Naive thymus-derived CD4-positive, alpha-beta T cell (primary cell): ENCODE data around the gene NSD2. TPM values are rescaled to one million over a fixed set of nuclear protein-coding genes. Genes with fewer than 3 reads are reported as not detected.
A peak's percentile ranks its signal among the peaks of the same experiment; 100 is the strongest.

Experiments
- ATAC-seq: fragments of 150-1000 bp; cut with Tn5 transposase; 2 replicates; pipeline ENCODE4 v1.10.0; 2021; ENCODE audit warnings: mild to moderate bottlenecking, moderate library complexity
- CTCF ChIA-PET: fragments of 350-600 bp; sonication (Branson Sonifier 250); formaldehyde crosslinking; loops from one replicate; lab custom pipeline; 2021; ENCODE audit warnings: antibody characterized with exemption; lab: Charles Lee
- POLR2A ChIA-PET: fragments of 350-600 bp; sonication (Branson Sonifier 250); formaldehyde crosslinking; loops from one replicate; lab custom pipeline; 2021; ENCODE audit warnings: antibody characterized with exemption, inconsistent platforms; lab: Charles Lee
- DNase-seq, 9 donors: peaks; one replicate each; pipeline versions ENCODE4 v3.0.0 to v3.0.0-alpha.2; 2020 to 2022; ENCODE audit warnings: mixed read lengths in 1 of 9
- H3K27ac ChIP-seq: one replicate; pipeline ENCODE4 v1.7.0; 2013; ENCODE audit warnings: mild to moderate bottlenecking, low read depth, low read length, moderate library complexity
- H3K27me3 ChIP-seq, 2 donors: one replicate each; pipeline ENCODE4 v1.7.0; 2013; ENCODE audit warnings: low read length in 2 of 2, mild to moderate bottlenecking in 2 of 2, moderate library complexity in 2 of 2; ENCODE audit not compliant: control insufficient read depth in 2 of 2, insufficient read depth in 2 of 2
- H3K36me3 ChIP-seq, 3 experiments: 1 replicate in 2 of 3; 2 replicates in 1 of 3; pipeline ENCODE4 v1.7.0; 2013; ENCODE audit warnings: low read length in 3 of 3, mild to moderate bottlenecking in 3 of 3, moderate library complexity in 1 of 3; ENCODE audit not compliant: insufficient read depth in 3 of 3, control insufficient read depth in 2 of 3
- H3K4me1 ChIP-seq, 2 donors: one replicate each; pipeline ENCODE4 v1.7.0; 2013; ENCODE audit warnings: low read length in 2 of 2, mild to moderate bottlenecking in 2 of 2, moderate library complexity in 1 of 2; ENCODE audit not compliant: control insufficient read depth in 2 of 2, insufficient read depth in 2 of 2
- H3K4me3 ChIP-seq: 2 replicates; pipeline ENCODE4 v1.7.0; 2013; ENCODE audit warnings: mild to moderate bottlenecking, low read length
- H3K9me3 ChIP-seq, 3 experiments: 1 replicate in 2 of 3; 2 replicates in 1 of 3; pipeline ENCODE4 v1.7.0; 2013; ENCODE audit warnings: low read length in 3 of 3; ENCODE audit not compliant: control insufficient read depth in 2 of 3
- H3K27ac Mint-ChIP-seq, 9 donors: one replicate each; pipeline ENCODE4 v1.8.0; 2020 to 2022; ENCODE audit warnings: mixed read lengths in 9 of 9, mild to moderate bottlenecking in 8 of 9, moderate library complexity in 5 of 9, inconsistent platforms in 2 of 9
- H3K27me3 Mint-ChIP-seq, 5 donors: one replicate each; pipeline ENCODE4 v1.8.0; 2021 to 2022; ENCODE audit warnings: mixed read lengths in 5 of 5, mild to moderate bottlenecking in 1 of 5
- H3K36me3 Mint-ChIP-seq, 5 donors: one replicate each; pipeline ENCODE4 v1.8.0; 2020 to 2022; ENCODE audit warnings: mixed read lengths in 5 of 5, mild to moderate bottlenecking in 3 of 5, inconsistent platforms in 1 of 5
- H3K4me1 Mint-ChIP-seq, 7 donors: one replicate each; pipeline ENCODE4 v1.8.0; 2020 to 2022; ENCODE audit warnings: mixed read lengths in 7 of 7, mild to moderate bottlenecking in 3 of 7, inconsistent platforms in 1 of 7
- H3K4me3 Mint-ChIP-seq, 10 donors: one replicate each; pipeline ENCODE4 v1.8.0; 2020 to 2022; ENCODE audit warnings: mild to moderate bottlenecking in 10 of 10, mixed read lengths in 10 of 10, moderate library complexity in 6 of 10, inconsistent platforms in 2 of 10
- H3K9me3 Mint-ChIP-seq, 11 donors: one replicate each; pipeline ENCODE4 v1.8.0; 2020 to 2022; ENCODE audit warnings: mixed read lengths in 11 of 11, mild to moderate bottlenecking in 4 of 11, inconsistent platforms in 1 of 11, moderate library complexity in 1 of 11
- intact Hi-C, 2 donors: fragments of 100-400 bp; cut with micrococcal nuclease; formaldehyde crosslinking; loops; one replicate each; pipeline ENCODE4 v1.15.1; 2023
- polyA plus RNA-seq, 2 donors: library from polyadenylated mRNA; unstranded; fragments of 300-500 nt; fragmentation: Illumina TruSeq; gene quantifications; one replicate each; pipeline ENCODE4 v1.2.3, GENCODE V29; 2021
- total RNA-seq, 6 experiments: library from RNA in 5 of 6; stranded (reverse) in 5 of 6; gene quantifications; 1 replicate in 5 of 6; 2 replicates in 1 of 6; pipeline ENCODE4 v1.2.3 and lab custom pipeline; 2021 to 2026

The NSD2 gene
- total and polyA plus RNA-seq, 7 experiments from 2014 or later, result 2.7 to 207 (median 37.3) TPM

DNA sequence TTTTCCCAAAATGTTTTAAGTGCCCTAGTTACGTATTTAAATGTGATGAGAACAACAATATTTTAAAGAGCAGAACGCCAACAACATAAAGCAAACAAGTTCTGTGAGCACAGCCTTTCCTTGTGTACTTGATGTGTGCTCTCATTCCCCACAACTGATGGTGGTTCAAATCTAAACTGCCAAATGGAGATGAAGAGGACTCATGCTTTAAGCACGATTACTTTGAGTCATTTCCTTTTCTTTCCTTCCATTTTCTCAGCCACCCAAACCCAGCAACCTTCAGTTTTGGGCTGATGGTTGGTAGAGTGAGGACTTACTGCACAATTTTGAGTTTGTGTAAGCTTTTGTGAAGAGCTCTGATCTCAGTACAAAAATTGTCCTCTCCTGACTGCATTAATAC is 1.7 kb downstream of the NSD2 start:
- H3K4me3 Mint-ChIP-seq, result peak overlapping the region; percentile 83 to 98 (median 88)
- Histone ChIP-seq H3K27me3 (no peaks in the 10 kb centered on the region), H3K4me3 (peak overlapping the region; percentile 61), H3K36me3 (peaks cover 0 to 3% (median 0%) of the 10 kb centered on the region in 3 experiments), H3K4me1 (peaks cover 15 to 20% of the 10 kb centered on the region in 2 donors), H3K9me3 (no peaks in the 10 kb centered on the region), H3K27ac (peak overlapping the region; percentile 71)
- no peaks in the 10 kb centered on the region for H3K27me3 Mint-ChIP-seq
- POLR2A ChIA-PET, result interaction anchor here (0.9 to 2.7 kb wide), 4 partner anchors 11 to 161 kb away, joined by 3 to 13 read pairs (median 6); partner anchors contain the start of genes LETM1 and SLBP
- peaks cover 0 to 5% (median 0%) of the 10 kb centered on the region in 11 donors for H3K9me3 Mint-ChIP-seq
- no peak for ATAC-seq
- H3K36me3 Mint-ChIP-seq, result peaks cover 0 to 18% (median 0%) of the 10 kb centered on the region in 5 donors
- CTCF ChIA-PET, result interaction anchor here (1.0 kb wide), 1 partner anchor 25 kb away, joined by 4 read pairs; no protein-coding TSS in a partner anchor
- intact Hi-C loops, result loop anchor here (1.0 to 5.0 kb wide), 6 partner anchors 14 to 544 kb away; partner anchors contain the start of genes CFAP99 (in 1 of the 2), MXD4 (in 1 of the 2), UVSSA (in 1 of the 2) and ZFYVE28 (in 1 of the 2)
- peak in 3 of 9 donors; percentile 14 to 44 (median 16) for DNase-seq
- peak overlapping the region; percentile 81 to 95 (median 92) for H3K27ac Mint-ChIP-seq
- H3K4me1 Mint-ChIP-seq, result peaks cover 10 to 51% (median 42%) of the 10 kb centered on the region in 7 donors

- peaks cover 0 to 5% (median 0%) of the 10 kb centered on the region in 11 donors for H3K9me3 Mint-ChIP-seq
- peak overlapping the region; percentile 81 to 95 (median 92) for H3K27ac Mint-ChIP-seq
- no peaks in the 10 kb centered on the region for H3K27me3 Mint-ChIP-seq
- Histone ChIP-seq H3K4me3 (peak overlapping the region; percentile 61), H3K27me3 (no peaks in the 10 kb centered on the region), H3K36me3 (peaks cover 0 to 3% (median 0%) of the 10 kb centered on the region in 3 experiments), H3K9me3 (no peaks in the 10 kb centered on the region), H3K4me1 (peaks cover 15 to 20% of the 10 kb centered on the region in 2 donors), H3K27ac (no peak overlapping the region)
- ATAC-seq (no peak), DNase-seq (no peak)
- peak overlapping the region in 7 of 10 donors; percentile 83 to 98 (median 89) for H3K4me3 Mint-ChIP-seq
- intact Hi-C loops, result loop anchor here (1.0 to 5.0 kb wide), 6 partner anchors 14 to 544 kb away; partner anchors contain the start of genes CFAP99 (in 1 of the 2), MXD4 (in 1 of the 2), UVSSA (in 1 of the 2) and ZFYVE28 (in 1 of the 2)
- H3K4me1 Mint-ChIP-seq, result peaks cover 11 to 51% (median 42%) of the 10 kb centered on the region in 7 donors
- ChIA-PET CTCF (no interaction called here), POLR2A (interaction anchor here (0.6 to 2.7 kb wide), 3 partner anchors 12 to 543 kb away, joined by 3 to 13 read pairs (median 5); partner anchors contain the start of gene LETM1)
- H3K36me3 Mint-ChIP-seq, result peaks cover 0 to 18% (median 0%) of the 10 kb centered on the region in 5 donors
These were observed 2.1 kb downstream of the NSD2 start for GRCh38 chr4:1873291-1873690.

DNA sequence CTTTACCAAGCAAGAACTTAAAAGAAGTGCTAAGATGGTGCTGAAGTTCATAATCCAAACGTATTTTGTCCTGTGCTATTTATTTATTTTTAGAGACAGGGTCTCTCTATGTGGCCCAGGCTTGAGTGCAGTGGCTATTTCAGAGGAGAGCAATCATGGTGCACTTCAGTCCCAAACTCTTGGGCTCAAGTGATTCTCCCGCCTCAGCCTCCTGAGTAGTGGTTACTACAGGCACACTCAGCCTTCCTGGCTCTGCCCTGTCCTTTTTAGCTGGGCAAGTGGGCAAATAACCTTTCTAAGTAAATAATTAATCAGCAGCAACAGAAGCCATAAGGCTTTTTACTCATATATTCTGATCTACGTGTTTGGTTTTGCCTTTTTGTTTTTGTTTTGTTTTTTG is 2.6 kb downstream of the NSD2 start:
- POLR2A ChIA-PET, result interaction anchor here (0.6 to 2.7 kb wide), 3 partner anchors 12 to 544 kb away, joined by 3 to 13 read pairs (median 5); partner anchors contain the start of gene LETM1
- Histone ChIP-seq H3K27ac (no peak overlapping the region), H3K36me3 (peaks cover 0 to 3% (median 0%) of the 10 kb centered on the region in 3 experiments), H3K27me3 (no peaks in the 10 kb centered on the region), H3K9me3 (no peaks in the 10 kb centered on the region), H3K4me1 (peaks cover 15 to 20% of the 10 kb centered on the region in 2 donors), H3K4me3 (no peak overlapping the region)
- ATAC-seq (no peak), DNase-seq (no peak)
- H3K4me1 Mint-ChIP-seq, result peaks cover 15 to 56% (median 46%) of the 10 kb centered on the region in 7 donors
- intact Hi-C loops, result loop anchor here (1.0 to 5.0 kb wide), 6 partner anchors 13 to 544 kb away; partner anchors contain the start of genes CFAP99 (in 1 of the 2), MXD4 (in 1 of the 2), UVSSA (in 1 of the 2) and ZFYVE28 (in 1 of the 2)
- CTCF ChIA-PET, result no interaction called here
- H3K27ac Mint-ChIP-seq, result peak overlapping the region in 5 of 9 donors; percentile 0 to 95 (median 63)
- H3K4me3 Mint-ChIP-seq, result peak overlapping the region in 4 of 10 donors; percentile 9 to 98 (median 62)
- peaks cover 0 to 23% (median 0%) of the 10 kb centered on the region in 5 donors for H3K36me3 Mint-ChIP-seq
- no peaks in the 10 kb centered on the region for H3K27me3 Mint-ChIP-seq
- peaks cover 0 to 5% (median 0%) of the 10 kb centered on the region in 11 donors for H3K9me3 Mint-ChIP-seq

DNA sequence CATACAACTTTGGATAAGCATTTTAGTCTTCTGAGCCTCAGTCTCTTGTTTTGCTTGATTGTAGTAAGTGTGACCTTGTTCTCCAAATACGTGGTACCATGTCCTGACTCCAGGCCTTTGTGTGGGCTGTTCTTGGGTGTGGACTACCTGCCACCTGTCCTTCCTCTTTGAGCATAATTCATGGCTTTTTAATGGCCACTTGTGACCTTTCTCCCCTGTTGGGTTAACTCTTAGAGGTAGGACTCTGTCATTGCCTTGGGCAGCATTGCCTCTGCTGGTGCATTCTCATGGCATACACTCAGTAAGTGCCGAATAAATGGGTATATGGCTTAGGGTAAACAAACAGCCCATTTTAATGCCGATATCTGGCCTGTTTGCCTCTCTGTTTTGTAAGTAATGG is 3.0 kb downstream of the NSD2 start:
- H3K36me3 Mint-ChIP-seq, result peaks cover 0 to 25% (median 0%) of the 10 kb centered on the region in 5 donors
- peak overlapping the region in 2 of 10 donors; percentile 91 to 98 for H3K4me3 Mint-ChIP-seq
- H3K27ac Mint-ChIP-seq, result peak overlapping the region in 5 of 9 donors; percentile 0 to 81 (median 63)
- ATAC-seq (no peak), DNase-seq (no peak)
- intact Hi-C loops, result loop anchor here in 1 of 2 donors (5.0 kb wide), 3 partner anchors 388 to 543 kb away; partner anchors contain the start of genes CFAP99, MXD4, UVSSA and ZFYVE28
- peaks cover 0 to 3% (median 0%) of the 10 kb centered on the region in 3 experiments for H3K36me3 ChIP-seq
- H3K27ac ChIP-seq, result no peak overlapping the region
- CTCF ChIA-PET, result interaction anchor here (3.7 kb wide), 1 partner anchor 25 kb away, joined by 8 read pairs; no protein-coding TSS in a partner anchor
- POLR2A ChIA-PET, result interaction anchor here (0.8 to 2.7 kb wide), 3 partner anchors 12 to 27 kb away, joined by 3 to 13 read pairs (median 5); partner anchors contain the start of gene LETM1
- H3K4me1 ChIP-seq, result peaks cover 15 to 20% of the 10 kb centered on the region in 2 donors
- H3K9me3 Mint-ChIP-seq, result peaks cover 0 to 5% (median 0%) of the 10 kb centered on the region in 11 donors
- H3K27me3 Mint-ChIP-seq, result no peaks in the 10 kb centered on the region
- peaks cover 16 to 58% (median 47%) of the 10 kb centered on the region in 7 donors for H3K4me1 Mint-ChIP-seq
- H3K27me3 ChIP-seq, result no peaks in the 10 kb centered on the region
- H3K9me3 ChIP-seq, result no peaks in the 10 kb centered on the region
- no peak overlapping the region for H3K4me3 ChIP-seq

- no peak for ATAC-seq
- no peaks in the 10 kb centered on the region for H3K36me3 ChIP-seq
- H3K4me3 Mint-ChIP-seq, result peak overlapping the region in 1 of 10 donors; percentile 8
- peaks cover 17 to 64% (median 43%) of the 10 kb centered on the region in 7 donors for H3K4me1 Mint-ChIP-seq
- CTCF ChIA-PET, result no interaction called here
- peaks cover 0 to 3% (median 0%) of the 10 kb centered on the region in 11 donors for H3K9me3 Mint-ChIP-seq
- H3K27me3 Mint-ChIP-seq, result no peaks in the 10 kb centered on the region
- H3K4me3 ChIP-seq, result no peak overlapping the region
- H3K4me1 ChIP-seq, result no peaks in the 10 kb centered on the region
- POLR2A ChIA-PET, result no interaction called here
- peaks cover 0 to 27% (median 0%) of the 10 kb centered on the region in 5 donors for H3K36me3 Mint-ChIP-seq
- intact Hi-C loops, result no loop called here
- DNase-seq, result no peak
- no peaks in the 10 kb centered on the region for H3K27me3 ChIP-seq
- H3K9me3 ChIP-seq, result no peaks in the 10 kb centered on the region
- H3K27ac Mint-ChIP-seq, result peak overlapping the region in 2 of 9 donors; percentile 37 to 77
- H3K27ac ChIP-seq, result no peak overlapping the region
These were observed 8.3 kb downstream of the NSD2 start for GRCh38 chr4:1879485-1879884.

DNA sequence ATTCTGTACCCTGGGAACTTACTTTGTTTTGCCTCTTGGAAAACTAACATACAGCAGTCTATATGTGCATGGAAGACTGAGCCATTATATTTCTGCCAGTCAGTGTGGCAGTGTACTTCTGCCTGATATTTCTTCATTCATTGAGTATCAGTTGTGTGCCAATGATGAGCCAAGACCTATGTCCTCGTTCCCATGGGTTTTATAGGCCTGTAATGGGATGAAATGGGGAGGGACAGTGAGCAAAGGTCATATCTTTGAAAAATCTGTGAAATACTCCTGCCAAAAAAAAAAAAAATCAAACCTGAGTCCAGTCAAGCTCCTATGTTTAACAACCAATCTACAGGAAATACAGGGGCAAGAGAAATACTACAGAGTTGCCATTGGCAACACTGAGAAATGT is 9.1 kb downstream of the NSD2 start:
- H3K36me3 ChIP-seq, result no peaks in the 10 kb centered on the region
- H3K9me3 Mint-ChIP-seq, result peaks cover 0 to 3% (median 0%) of the 10 kb centered on the region in 11 donors
- DNase-seq (no peak), ATAC-seq (no peak)
- CTCF ChIA-PET, result interaction anchor here (0.8 kb wide), 1 partner anchor 23 kb away, joined by 3 read pairs; no protein-coding TSS in a partner anchor
- H3K27ac Mint-ChIP-seq, result peak overlapping the region in 3 of 9 donors; percentile 30 to 65 (median 40)
- H3K9me3 ChIP-seq, result no peaks in the 10 kb centered on the region
- no peaks in the 10 kb centered on the region for H3K4me1 ChIP-seq
- H3K4me3 ChIP-seq, result no peak overlapping the region
- peaks cover 17 to 65% (median 39%) of the 10 kb centered on the region in 7 donors for H3K4me1 Mint-ChIP-seq
- H3K27me3 Mint-ChIP-seq, result no peaks in the 10 kb centered on the region
- peaks cover 0 to 26% (median 0%) of the 10 kb centered on the region in 5 donors for H3K36me3 Mint-ChIP-seq
- no peak overlapping the region for H3K27ac ChIP-seq
- H3K4me3 Mint-ChIP-seq, result no peak overlapping the region
- POLR2A ChIA-PET, result no interaction called here
- H3K27me3 ChIP-seq, result no peaks in the 10 kb centered on the region
- intact Hi-C loops, result no loop called here
